NOMO-1 treated with DMSO at 0.1 percent for 48 hours (cell line): ENCODE results near the gene STK32B.
"Not testable (repeated sequence)": the region's sequence is repeated elsewhere in the genome, so short reads cannot be mapped to it uniquely, and the experiment has no call there.

Source experiments
- DNase-seq: peaks from one replicate; lab custom pipeline; 2025; ENCODE audit not compliant: unreplicated experiment; lab: John Stamatoyannopoulos, UW

The STK32B gene

DNA sequence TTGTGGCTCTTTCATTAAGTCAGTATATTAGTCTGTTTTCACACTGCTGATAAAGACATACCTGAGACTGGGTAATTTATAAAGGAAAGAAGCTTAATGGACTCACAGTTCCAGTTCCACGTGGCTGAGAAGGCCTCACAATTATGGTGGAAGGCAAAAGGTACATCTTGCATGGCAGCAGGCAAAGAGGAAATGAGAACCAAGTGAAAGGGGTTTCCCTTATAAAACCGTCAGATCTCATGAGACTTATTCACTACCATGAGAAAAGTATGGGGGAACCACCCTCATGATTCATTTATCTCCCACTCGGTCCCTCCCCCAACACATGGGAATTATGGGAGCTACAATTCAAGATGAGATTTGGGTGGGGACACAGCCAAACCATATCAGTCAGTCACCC is 15.7 kb downstream of the STK32B start:
- not testable (repeated sequence) for DNase-seq

DNA sequence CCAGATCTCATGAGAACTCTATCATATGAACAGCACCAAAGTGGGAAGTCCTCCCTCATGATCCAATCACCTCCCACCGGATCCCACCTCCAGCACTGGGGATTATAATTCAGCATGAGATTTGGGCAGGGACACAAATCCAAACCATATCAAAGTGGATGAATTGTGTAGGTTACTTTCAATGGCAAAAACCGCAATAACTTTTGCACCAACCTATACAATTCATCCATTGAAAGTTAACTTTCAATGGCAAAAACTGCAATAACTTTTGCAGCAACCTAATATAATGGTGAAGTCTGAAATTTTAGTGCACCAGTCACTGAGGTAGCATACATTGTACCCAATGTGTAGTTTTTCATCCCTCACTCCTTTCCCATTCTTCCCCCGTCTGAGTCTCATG is 16.6 kb downstream of the STK32B start:
- no peak for DNase-seq

DNA sequence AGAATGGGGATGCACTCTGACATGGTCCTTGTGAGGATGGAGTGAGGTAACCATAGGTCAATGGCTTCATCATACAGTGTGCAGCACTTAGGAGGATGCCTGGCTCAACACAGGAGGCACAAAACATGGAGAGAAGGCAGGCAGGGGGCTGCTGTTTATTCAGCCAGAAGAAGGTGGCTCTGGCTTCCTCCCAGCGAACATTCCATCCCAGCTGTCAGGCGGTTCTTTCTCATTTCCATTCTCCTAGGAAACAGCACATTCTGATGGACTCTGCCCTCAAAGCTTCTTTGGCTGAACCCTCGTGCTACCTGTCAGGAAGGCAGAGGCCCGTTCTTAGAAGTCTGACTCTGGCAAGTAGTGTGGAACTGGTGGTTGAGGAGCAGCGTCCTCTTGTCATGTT is 18.6 kb downstream of the STK32B start:
- no peak for DNase-seq

DNA sequence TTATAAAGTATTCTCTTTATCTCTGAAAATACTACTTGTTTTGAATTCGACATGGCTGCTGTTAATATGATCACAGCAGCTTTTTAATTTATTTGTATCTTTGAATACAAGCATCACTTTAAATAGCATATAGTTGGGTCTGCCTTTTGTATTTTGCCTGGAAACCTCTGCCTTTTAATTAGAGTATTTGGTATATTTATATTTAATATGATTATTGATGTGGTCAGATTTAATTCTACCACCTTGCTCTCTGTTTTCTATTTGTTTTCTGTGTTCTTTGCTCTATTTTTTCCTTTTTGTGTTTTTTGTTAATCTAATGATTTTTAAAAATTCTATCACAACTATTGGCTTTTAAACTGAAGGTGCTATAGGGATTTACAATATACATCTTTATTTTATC is 21.7 kb downstream of the STK32B start:
- DNase-seq, result no peak

DNA sequence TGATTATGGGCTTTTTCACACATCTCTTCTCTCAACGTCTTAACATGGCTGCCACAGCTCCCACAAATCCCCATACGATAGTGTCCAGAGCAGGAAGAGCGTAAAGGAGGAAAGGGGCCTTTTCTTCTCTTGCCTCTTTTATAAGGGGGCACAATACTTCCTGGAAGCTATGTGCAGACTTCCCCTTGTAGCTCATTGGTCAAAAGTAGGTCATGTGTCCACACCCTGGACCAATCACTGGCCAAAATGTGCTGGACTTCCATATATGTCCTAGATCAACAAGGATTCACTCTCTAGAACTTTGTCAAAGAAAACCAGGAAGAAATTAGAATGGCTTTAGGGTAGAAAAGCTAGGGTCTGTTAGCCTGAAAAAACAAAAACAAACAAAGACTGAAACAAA is 26.7 kb downstream of the STK32B start:
- DNase-seq, result no peak

DNA sequence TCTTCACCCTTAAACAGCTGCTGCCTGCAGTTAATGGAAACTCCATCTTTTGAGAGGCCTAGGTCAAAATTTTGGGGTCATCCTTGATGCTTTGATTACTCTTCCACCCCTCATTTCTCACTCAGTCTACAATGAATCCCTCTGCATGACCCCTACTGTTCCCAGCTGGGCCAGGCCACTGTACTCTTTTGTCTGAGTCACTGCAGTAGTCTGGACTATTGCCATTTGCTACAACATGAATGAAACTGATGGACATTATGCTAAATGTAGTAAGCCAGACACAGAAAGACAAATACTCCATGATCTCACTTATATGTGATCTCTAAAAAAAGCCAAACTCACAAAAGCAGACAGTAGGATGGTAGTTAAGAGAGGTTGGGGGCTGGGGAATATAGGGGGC is 28.3 kb downstream of the STK32B start:
- no peak for DNase-seq

DNA sequence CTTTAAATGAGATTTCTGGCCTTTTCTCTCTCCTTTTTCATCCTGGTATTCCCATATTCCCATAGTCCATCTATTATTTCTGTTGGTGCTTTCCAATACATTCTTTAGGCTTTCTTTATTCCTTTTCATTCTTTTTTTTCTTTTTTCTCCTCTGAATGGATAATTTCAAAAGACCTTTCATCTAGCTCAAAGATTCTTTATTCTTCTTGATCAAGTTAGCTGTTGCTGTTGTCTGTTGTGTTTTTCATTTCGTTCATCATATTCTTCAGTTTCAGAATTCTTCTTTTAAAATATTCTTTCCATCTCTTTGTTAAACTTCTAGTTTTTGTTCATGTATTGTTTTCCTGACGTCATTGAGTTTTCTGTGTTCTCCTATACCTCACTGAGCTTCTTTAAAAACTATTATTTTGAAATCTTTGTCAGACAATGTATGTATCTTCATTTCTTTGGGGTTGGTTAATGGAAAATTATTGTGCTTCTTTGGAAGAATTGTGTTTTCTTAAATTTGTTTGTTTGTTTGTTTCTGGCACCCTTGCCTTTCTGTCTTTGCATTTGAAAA is 30.2 kb downstream of the STK32B start:
- DNase-seq, result no peak

DNA sequence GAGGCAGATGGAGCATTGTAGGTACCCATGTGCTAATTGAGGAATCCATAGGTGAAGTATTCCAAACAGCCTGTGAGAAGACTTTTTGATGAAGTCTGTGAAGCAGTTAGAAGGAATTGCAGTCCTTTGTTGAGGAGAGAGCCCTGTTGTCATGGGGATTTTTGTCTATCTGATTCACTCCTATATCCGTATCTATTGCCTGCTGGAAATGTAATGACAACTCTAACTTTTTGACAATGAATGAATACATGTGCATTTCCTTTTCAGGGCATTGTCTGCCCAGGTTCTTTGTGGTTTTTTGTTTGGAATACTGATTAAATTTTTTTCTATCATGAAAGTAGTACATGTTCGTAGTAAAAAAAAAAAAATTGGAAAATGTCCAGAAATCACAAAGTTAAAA is 31.1 kb downstream of the STK32B start:
- no peak for DNase-seq

DNA sequence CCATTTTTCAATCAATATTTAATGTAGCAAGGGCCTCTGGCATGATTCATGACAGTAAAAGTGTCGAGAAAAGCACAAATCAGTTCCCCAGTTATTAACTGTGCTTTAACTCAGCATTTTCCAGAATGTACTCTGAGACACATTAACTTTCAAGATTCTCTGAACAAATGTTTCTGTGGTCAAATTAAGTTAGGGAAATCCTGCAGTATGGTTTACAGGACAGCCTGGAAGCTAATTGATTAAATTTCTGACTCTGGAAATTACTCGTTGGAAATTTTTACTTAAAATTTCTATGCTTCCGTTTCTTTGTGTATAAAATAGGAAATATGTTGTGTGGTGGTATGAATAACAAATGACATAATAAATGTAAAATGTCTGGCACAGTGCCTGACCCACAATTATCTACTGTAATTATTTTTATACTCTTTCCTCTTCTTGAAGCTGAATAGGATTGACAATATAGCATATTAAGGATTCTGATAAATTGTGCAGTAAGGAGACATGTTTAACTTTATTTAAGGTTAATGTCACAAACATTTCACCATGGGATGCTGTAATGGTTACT is 33.7 kb downstream of the STK32B start:
- no peak for DNase-seq

DNA sequence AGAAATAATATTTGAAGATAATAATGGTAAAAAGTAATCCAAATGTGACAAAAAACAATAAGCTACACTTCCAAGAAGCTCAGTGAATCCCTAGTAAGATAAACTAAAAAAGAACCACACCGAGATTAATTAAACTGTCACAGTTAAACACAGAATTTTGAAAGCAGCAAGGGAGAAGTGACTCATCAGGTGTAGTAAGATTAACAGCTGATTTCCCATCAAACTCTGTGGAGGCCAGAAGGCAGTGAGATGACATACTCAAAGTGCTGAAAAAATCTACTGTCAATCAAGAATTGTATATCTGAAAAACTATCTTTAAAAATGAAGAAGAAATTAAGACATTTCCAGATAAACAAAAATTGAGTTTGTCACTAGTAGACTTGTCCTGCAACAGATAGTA is 35.3 kb downstream of the STK32B start:
- DNase-seq, result no peak

DNA sequence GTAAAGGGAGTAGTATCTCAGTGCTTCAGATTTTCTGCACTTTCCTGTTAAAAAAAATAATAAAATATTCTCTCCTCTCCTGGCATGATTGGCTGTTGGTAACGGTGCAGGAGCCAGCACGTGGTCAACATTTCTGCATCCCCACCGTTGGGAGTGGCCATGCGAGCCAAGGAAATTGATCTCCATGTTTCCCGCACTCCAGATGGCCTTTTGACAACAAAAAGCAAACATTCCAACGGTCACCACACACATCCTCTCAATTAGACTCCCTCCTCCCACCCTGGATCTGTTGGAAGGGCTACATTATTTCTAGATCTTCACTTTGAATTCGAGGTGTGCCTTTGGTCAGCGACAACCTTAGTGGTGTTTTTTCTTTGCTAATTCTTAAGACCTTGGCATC is 45.0 kb downstream of the STK32B start:
- DNase-seq, result no peak

DNA sequence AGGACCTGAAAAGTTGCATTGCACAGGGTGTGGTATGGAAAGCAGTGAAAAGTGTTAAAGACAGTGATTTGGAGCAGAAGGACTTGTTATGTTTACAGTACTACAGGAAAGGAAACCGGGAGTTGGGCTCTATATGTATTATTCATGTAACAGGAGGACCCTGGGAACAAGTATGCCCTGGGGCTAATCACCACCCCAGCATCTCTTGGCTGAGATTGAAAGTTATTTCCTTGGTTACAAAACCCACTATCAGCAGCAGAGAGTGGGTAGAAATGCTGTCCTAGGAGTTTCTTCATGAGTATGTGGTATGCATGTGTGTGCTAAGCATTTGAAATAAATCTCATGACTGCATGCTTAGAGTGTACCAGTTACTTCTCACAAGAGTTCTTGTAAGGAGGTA is 46.9 kb downstream of the STK32B start:
- DNase-seq, result no peak

DNA sequence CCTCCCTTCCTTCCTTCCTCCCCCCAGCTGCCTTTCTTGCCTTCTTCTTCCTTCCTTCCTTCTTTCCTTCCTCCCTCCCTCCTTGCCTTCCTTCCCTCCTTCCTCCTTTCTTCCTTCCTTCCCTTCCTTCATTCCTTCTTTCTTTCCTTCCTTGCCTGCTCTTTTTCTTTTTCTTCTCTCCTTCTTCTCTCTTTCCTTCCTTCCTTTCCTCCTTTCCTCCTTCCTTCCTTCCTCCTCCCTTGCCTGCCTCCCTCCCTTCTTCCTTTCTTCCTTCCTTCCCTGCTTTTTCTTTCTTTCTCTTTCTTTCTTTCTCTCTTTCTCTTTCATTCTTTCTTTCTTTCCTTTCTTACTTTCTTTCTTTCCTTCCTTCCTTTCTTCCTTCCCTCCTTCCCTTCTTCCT is 49.1 kb downstream of the STK32B start:
- no peak for DNase-seq

DNA sequence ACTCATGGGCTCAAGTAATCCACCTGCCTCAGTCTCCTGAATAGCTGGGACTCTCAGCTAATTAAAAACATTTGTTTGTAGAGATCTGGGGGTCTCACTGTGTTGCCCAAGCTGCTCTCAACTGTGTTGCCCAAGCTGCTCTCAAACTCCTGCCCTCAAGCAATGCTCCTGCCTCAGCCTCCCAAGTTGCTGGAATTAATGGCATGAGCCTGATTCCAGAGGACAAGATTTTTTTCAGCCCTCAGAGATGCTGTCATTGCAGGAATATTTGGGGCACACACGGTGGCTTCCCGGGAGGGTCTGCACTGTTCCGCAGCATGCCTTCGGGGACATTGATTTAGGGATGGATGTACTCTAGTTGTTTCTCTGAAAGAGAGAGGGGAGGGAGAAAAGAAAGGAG is 49.7 kb downstream of the STK32B start:
- no peak for DNase-seq

DNA sequence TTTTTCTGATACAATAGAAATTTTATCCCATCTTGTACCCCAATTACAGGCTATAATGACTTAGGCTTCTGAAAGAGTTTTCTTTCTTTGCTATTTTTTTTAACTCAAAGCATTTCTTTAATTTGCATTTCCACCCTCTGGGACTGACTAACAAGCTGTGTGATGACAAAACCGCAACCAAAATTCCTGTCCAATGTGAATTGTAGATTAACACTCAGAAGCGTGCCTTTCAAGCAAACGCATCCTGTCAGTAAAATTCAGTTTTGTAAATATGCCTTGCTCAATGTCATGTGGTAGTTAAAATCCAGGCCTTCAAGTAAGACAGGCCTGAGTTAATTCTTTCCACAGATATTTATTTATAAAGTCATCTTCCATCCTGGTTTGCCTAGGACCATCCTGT is 50.3 kb downstream of the STK32B start:
- DNase-seq, result no peak

DNA sequence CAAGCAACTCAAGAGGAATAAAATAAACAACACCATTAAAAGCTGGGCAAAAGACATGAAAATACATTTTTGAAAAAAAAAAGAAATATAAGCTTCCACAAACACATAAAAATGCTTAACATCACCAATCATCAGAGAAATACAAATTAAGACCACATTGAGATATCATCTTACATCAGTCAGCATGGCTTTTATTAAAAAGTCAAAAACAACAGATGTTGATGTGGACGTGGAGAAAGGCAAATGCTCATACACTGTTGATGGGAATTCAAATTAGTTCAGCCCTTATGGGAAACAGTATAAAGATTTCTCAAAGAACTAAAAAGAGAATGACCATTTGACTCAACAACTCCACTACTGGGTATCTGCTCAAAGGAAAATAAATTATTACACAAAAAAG is 59.6 kb downstream of the STK32B start:
- DNase-seq, result no peak

DNA sequence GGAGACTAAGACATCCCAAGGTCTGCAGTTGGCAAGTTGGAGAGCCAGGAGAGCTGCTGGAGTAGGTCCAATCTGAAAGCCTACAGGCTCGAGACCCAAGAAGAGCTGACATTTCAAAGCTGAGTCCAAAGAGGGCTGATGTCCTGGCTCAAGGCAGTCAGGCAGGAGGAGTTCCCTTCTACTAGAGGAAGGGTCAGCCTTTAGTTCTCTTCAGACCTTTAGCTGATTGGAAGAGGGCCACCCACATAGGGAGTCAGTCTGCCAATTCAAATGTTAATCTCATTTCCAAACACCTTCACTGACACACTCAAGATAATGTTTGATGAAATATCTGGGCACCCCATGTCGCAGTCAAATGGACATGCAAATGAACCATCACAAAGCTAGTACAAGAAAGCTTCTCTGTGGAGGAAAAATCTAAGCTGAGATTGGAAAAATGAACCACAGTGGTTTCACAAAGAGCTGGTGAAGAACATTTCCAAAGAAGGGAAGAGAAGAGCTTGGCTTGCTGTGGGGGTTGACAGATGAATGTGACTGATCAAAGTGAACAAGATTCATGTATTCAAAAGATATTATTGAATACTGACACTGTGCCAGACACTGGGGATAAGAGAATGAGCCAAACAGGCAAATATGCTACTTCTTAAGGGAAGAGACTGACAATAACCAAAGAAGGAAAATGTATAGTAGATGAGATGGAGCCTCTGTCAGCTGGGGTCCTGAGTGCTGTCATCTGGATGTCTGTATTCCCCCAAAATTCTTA is 61.2 kb downstream of the STK32B start:
- DNase-seq, result no peak

DNA sequence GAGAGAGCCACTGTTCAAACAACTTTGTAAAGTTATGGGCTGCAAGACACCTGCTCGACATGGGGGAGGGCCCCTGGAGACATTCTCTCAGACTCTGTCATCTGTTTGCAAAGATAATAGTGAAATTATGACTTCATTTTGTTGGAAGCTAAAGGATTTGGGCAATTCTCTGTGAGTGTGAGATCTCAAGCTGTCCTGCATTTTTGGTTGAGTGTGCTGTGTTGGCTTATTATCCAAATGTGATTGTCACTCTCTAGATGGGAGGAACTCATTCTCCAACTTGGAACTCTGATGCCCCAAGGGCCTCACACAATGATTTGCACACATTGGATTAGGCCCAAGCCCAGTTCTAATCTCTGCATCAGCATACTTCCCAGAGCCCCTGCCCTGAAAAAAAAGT is 63.7 kb downstream of the STK32B start:
- DNase-seq, result no peak

DNA sequence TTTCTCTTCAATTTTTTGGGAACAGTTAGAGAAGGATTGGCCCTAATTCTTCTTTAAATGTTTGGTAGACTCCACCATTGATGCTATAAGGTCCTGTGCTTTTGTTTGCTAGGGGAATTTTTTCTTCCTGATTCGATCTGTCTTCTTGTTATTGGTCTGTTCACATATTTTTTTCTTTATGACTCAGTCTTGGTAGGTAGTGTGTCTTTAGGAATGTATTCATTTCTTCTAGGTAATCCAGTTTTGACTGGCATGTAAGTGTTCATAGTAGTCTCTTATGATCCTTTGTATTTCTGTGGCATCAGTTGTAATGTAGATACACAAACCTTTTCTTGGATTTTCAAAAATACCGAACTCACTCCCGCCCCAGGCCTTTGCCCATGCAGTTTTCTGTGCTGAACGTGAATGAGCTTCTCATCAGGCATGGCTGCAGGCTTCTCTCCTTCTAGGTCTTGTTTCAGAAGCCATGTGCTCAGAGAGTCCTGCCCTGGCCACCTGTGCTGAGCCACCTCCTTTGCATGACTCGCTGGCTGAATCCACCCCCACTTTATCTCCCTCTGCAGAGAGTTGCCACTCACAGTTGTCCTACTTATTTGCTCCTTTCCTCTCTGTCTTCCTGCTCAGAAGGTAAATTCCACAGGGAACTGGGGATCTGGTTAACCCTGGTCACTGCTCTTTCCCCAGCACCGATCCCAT is 67.0 kb downstream of the STK32B start:
- DNase-seq, result no peak

DNA sequence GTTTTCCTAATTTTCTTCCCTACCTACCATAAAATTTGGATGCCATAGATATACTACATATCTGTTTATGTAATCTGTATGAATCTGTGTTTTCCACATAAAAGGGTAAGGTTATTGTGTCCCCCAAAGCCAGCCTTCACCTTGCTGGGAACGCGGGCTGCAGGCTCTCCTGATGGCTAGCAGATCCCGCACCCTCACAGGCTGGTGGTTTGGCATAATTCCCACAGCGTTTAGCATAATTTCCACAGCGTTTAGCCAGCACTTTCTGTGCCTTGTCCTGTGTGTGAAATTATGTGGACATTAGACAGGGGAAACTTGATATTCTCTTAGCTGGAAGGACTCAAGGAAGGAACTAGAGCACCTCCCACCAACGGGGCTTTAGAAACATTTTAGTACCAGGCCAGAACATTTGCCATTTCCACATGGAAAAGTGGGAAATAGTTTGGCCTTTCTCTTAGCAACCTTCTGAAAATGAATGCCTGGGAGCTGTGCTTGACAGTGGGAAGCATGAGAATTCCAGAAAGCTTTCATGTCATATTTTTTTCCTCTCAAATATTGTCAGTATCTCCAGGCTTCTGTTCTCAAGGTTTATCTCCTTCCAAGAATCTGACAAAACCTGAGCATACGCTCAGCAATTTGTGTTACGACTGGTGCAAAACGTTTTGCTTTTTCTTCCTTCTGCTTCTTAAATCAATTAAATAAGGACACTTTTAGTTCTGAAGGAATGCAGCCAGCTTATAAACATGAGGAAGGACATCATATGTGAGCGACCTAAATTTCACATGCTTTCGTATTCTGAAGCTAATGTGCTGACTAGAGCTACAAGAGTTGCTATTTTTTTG is 67.9 kb downstream of the STK32B start:
- DNase-seq, result no peak

DNA sequence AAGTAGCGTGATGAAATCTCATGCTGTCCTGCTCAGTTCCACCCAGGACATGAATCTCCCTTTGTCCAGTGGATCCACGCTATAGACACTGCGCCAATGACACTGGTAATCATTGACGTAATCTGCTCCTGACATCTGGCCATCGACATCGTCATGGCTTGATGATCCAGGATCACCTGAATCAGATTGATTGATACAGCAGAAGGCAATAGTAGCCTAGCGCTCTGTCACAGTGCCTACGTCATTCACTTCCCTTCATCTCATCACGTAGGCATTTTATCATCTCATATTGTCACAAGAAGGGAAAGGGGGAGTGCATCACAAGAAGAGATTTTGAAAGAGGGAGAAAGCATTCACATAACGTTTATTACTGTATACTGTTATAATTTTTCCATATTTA is 68.8 kb downstream of the STK32B start:
- no peak for DNase-seq
